ENCODE results near the gene PCCA. TPM values are rescaled to one million over a fixed set of nuclear protein-coding genes. Genes with fewer than 3 reads are reported as not detected.
"Not testable (repeated sequence)": the region's sequence is repeated elsewhere in the genome, so short reads cannot be mapped to it uniquely, and the experiment has no call there.

Gene PCCA
- polyA plus RNA-seq, 4 donors = 3.0 to 24.7 (median 14.8) TPM

DNA sequence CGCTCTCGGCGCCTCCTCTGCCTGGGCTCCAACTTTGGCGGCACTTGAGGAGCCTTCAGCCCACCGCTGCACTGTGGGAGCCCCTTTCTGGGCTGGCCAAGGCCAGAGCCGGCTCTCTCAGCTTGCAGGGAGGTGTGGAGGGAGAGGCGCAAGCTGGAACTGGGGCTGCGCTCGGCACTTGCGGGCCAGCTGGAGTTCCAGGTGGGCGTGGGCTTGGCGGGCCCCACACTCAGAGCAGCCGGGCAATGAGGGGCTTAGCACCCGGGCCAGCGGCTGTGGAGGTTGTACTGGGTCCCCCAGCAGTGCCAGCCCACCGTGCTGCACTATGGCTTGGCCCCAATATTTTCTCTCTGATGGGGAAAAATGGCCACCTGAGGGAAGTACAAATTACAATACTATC is 193.4 kb downstream of the PCCA start:
- H3K4me1 ChIP-seq (ENCODE audit: control insufficient read depth in 3 of 3, insufficient read depth in 2 of 3, low read depth in 1 of 3, low read length in 2 of 3); DNase-seq; H3K27ac ChIP-seq (ENCODE audit: low read depth in 1 of 3, low read length in 2 of 3); FAIRE-seq; H3K27me3 ChIP-seq (ENCODE audit: control insufficient read depth in 3 of 3, insufficient read depth in 3 of 3, low read length in 3 of 3); H3K36me3 ChIP-seq (ENCODE audit: control insufficient read depth in 3 of 3, insufficient read depth in 2 of 3, low read depth in 1 of 3, low read length in 3 of 3); H3K4me3 ChIP-seq (ENCODE audit: low read depth in 1 of 3, low read length in 3 of 3); H3K9me3 ChIP-seq (ENCODE audit: control insufficient read depth in 2 of 2, insufficient read depth in 1 of 2, low read depth in 1 of 2, low read length in 1 of 2): not testable (repeated sequence)
- whole genome bisulfite sequencing, 3 donors = 97 to 98% (median 98%) methylated on average over 16 of the region's 16 CpGs

DNA sequence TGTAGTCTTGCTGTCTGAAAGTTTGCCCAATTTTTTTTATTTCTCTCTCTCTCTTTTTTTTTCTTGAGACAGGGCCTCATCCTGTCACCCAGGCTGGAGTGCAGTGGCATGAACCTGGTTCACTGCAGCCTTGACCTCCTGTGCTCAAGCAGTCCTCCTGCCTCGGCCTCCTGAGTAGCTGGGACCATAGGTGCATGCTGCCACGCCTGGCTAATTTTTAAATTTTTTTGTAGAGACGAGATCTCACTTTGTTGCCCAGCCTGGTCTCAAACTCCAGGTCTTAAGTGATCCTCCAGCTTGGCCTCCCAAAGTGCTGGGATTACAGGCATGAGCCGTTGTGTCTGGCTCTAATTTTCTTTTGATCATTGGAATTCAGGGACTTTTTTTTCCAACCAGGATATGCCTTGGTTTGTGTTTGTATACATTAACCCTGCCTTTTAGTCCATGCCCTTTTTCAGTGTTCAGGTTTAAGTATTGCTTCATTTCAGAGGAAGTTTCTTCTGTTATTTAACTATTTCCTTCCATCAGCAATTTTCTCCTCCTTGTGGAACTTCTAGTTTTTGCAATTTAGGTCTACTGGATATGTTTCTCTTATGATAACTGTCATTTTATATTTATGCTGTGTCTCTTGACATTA is 201.4 kb downstream of the PCCA start:
- DNase-seq = no peak

DNA sequence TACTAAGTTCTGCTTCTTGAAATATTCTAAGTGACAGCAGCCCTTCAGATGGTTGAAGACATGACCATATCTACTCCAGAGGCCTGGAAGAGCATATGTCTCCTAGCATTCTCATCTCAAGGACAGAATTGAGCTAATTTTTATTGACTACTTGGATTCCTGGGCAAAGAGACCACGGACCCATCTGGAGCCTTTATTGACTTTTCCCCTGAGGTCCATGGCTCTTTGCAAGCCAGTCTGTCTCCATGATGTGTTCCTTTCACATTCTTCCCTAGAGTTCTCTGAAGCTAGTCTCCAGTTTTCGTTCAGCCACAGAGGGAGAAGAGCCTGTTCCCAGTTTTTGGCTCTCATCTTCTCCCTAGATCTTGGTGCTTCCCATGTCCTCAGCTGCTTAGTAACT is 202.7 kb downstream of the PCCA start:
- no peaks in the 10 kb centered on the region for H3K27me3 ChIP-seq (ENCODE audit: control insufficient read depth in 3 of 3, insufficient read depth in 3 of 3, low read length in 3 of 3)
- H3K4me3 ChIP-seq (ENCODE audit: low read depth in 1 of 3, low read length in 3 of 3) = no peak overlapping the region
- FAIRE-seq (no peak), DNase-seq (no peak)
- H3K4me1 ChIP-seq (ENCODE audit: control insufficient read depth in 3 of 3, insufficient read depth in 2 of 3, low read depth in 1 of 3, low read length in 2 of 3) = no peaks in the 10 kb centered on the region
- 82 to 97% (median 84%) methylated on average over 2 of the region's 2 CpGs for WGBS, 3 donors
- peaks cover 0 to 3% (median 0%) of the 10 kb centered on the region in 3 donors for H3K36me3 ChIP-seq (ENCODE audit: control insufficient read depth in 3 of 3, insufficient read depth in 2 of 3, low read depth in 1 of 3, low read length in 3 of 3)
- no peak overlapping the region for H3K27ac ChIP-seq (ENCODE audit: low read depth in 1 of 3, low read length in 2 of 3)
- no peaks in the 10 kb centered on the region for H3K9me3 ChIP-seq (ENCODE audit: control insufficient read depth in 2 of 2, insufficient read depth in 1 of 2, low read depth in 1 of 2, low read length in 1 of 2)

More for the DNA sequence above, 201.4 kb downstream of the PCCA start:
- H3K4me1 ChIP-seq (ENCODE audit: control insufficient read depth in 3 of 3, insufficient read depth in 2 of 3, low read depth in 1 of 3, low read length in 2 of 3) = no peaks in the 10 kb centered on the region
- no peak overlapping the region for H3K27ac ChIP-seq (ENCODE audit: low read depth in 1 of 3, low read length in 2 of 3)
- no peak for FAIRE-seq
- WGBS, 3 donors = 86 to 91% (median 88%) methylated on average over 4 of the region's 4 CpGs
- no peaks in the 10 kb centered on the region for H3K9me3 ChIP-seq (ENCODE audit: control insufficient read depth in 2 of 2, insufficient read depth in 1 of 2, low read depth in 1 of 2, low read length in 1 of 2)
- H3K36me3 ChIP-seq (ENCODE audit: control insufficient read depth in 3 of 3, insufficient read depth in 2 of 3, low read depth in 1 of 3, low read length in 3 of 3) = peaks cover 0 to 3% (median 0%) of the 10 kb centered on the region in 3 donors
- no peak overlapping the region for H3K4me3 ChIP-seq (ENCODE audit: low read depth in 1 of 3, low read length in 3 of 3)
- H3K27me3 ChIP-seq (ENCODE audit: control insufficient read depth in 3 of 3, insufficient read depth in 3 of 3, low read length in 3 of 3) = no peaks in the 10 kb centered on the region

DNA sequence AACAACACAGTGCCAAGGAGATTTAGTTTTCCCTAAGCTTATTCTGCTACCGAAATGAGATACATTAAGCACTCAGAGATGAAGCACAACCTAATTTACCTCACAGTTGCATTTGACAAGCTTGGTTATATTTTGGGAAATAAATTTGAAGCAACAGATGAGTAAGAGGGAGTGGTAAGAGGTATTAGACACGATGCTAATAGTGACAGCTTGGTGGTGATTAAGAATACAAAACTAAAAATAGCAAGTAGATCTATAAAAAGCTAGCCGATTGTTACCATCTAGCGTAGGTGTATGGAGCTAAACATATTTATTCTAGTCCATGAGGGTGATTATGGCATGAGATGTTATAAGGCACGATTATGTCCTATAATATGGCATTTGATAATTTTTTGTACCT is 208.5 kb downstream of the PCCA start:
- FAIRE-seq (no peak), DNase-seq (no peak)
- Histone ChIP-seq H3K4me1 (ENCODE audit: control insufficient read depth in 3 of 3, insufficient read depth in 2 of 3, low read depth in 1 of 3, low read length in 2 of 3) (no peaks in the 10 kb centered on the region), H3K36me3 (ENCODE audit: control insufficient read depth in 3 of 3, insufficient read depth in 2 of 3, low read depth in 1 of 3, low read length in 3 of 3) (no peaks in the 10 kb centered on the region), H3K27me3 (ENCODE audit: control insufficient read depth in 3 of 3, insufficient read depth in 3 of 3, low read length in 3 of 3) (no peaks in the 10 kb centered on the region), H3K27ac (ENCODE audit: low read depth in 1 of 3, low read length in 2 of 3) (no peak overlapping the region), H3K9me3 (ENCODE audit: control insufficient read depth in 2 of 2, insufficient read depth in 1 of 2, low read depth in 1 of 2, low read length in 1 of 2) (no peaks in the 10 kb centered on the region), H3K4me3 (ENCODE audit: low read depth in 1 of 3, low read length in 3 of 3) (no peak overlapping the region)
- 89 to 95% (median 93%) methylated on average over 5 of the region's 5 CpGs for WGBS, 3 donors

DNA sequence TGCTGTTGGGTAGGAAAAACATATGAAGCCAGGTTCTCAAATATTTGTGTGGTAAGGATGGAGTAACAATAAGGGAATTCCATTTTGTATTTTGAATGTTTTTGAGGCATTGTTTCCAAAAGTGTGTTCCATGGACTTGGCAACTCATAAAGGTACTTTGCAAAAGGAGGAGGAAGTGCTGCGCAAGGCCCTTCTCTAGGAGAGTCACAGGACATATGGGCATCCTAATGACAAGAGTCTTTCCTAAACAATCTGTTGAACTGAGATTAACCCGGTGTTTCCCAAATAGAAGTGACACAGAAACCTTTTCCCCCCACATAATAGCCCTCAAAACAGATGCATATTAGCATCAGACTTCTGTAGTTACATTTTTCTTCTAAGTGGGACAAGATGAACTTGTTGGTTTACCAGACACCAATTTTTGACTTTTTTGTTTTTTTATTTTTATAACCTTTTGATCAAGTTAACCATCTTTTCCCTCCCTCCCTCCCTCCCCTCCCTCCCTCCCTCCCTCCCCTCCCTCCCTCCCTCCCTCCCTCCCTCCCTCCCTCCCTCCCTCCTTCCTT is 209.3 kb downstream of the PCCA start:
- 86 to 92% (median 92%) methylated on average over 2 of the region's 2 CpGs for WGBS, 3 donors

DNA sequence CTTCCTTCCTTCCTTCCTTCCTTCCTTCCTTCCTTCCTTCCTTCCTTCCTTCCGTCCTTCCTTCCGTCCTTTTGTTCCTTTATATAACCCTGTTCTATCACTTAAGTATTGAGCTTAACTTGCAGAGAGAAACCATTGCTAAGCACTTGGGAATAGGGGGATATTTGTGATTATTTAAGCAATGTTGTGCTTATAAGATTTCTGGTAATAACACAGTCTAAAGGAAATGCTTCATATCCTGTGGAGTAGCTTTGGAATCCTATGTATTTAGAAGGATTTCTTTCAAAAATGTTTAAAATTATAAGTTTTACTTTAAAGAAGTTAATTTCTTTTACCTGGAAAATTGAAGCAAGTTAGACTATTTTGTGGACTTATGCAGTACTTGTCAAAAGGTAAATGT is 209.8 kb downstream of the PCCA start:
- Histone ChIP-seq H3K4me3 (ENCODE audit: low read depth in 1 of 3, low read length in 3 of 3) (no peak overlapping the region), H3K36me3 (ENCODE audit: control insufficient read depth in 3 of 3, insufficient read depth in 2 of 3, low read depth in 1 of 3, low read length in 3 of 3) (no peaks in the 10 kb centered on the region), H3K27ac (ENCODE audit: low read depth in 1 of 3, low read length in 2 of 3) (no peak overlapping the region), H3K9me3 (ENCODE audit: control insufficient read depth in 2 of 2, insufficient read depth in 1 of 2, low read depth in 1 of 2, low read length in 1 of 2) (no peaks in the 10 kb centered on the region), H3K4me1 (ENCODE audit: control insufficient read depth in 3 of 3, insufficient read depth in 2 of 3, low read depth in 1 of 3, low read length in 2 of 3) (no peaks in the 10 kb centered on the region), H3K27me3 (ENCODE audit: control insufficient read depth in 3 of 3, insufficient read depth in 3 of 3, low read length in 3 of 3) (no peaks in the 10 kb centered on the region)
- FAIRE-seq = no peak
- DNase-seq = no peak
- 71 to 83% methylated on average over 1 to 2 of the region's 2 CpGs; no CpG with 5 or more reads in 1 of the 3 donors for WGBS, 3 donors

More for the DNA sequence above, 209.3 kb downstream of the PCCA start:
- Histone ChIP-seq H3K36me3 (ENCODE audit: control insufficient read depth in 3 of 3, insufficient read depth in 2 of 3, low read depth in 1 of 3, low read length in 3 of 3) (no peaks in the 10 kb centered on the region), H3K27ac (ENCODE audit: low read depth in 1 of 3, low read length in 2 of 3) (no peak overlapping the region), H3K4me1 (ENCODE audit: control insufficient read depth in 3 of 3, insufficient read depth in 2 of 3, low read depth in 1 of 3, low read length in 2 of 3) (no peaks in the 10 kb centered on the region), H3K4me3 (ENCODE audit: low read depth in 1 of 3, low read length in 3 of 3) (no peak overlapping the region), H3K27me3 (ENCODE audit: control insufficient read depth in 3 of 3, insufficient read depth in 3 of 3, low read length in 3 of 3) (no peaks in the 10 kb centered on the region), H3K9me3 (ENCODE audit: control insufficient read depth in 2 of 2, insufficient read depth in 1 of 2, low read depth in 1 of 2, low read length in 1 of 2) (no peaks in the 10 kb centered on the region)
- DNase-seq (no peak), FAIRE-seq (no peak)

DNA sequence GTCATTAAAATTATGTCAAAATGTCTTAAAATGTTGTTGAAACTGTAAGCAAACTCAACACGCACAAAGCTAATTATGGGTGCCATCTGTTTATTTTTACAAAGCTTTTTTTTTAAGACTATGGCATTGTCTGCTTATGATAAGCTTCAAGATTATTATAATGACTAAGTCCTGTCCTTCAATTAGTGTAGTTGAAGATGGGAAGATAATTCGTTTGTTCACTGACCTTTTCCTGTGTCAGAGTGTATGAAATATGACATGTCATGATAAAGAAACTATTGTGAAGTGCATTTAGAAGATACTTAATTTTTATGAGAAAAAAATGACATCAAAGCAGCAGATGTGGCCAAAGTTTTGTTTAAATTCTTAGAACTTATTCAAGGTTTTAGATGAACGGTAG is 211.3 kb downstream of the PCCA start:
- no peak for DNase-seq
- Histone ChIP-seq H3K9me3 (ENCODE audit: control insufficient read depth in 2 of 2, insufficient read depth in 1 of 2, low read depth in 1 of 2, low read length in 1 of 2) (no peaks in the 10 kb centered on the region), H3K36me3 (ENCODE audit: control insufficient read depth in 3 of 3, insufficient read depth in 2 of 3, low read depth in 1 of 3, low read length in 3 of 3) (no peaks in the 10 kb centered on the region), H3K27ac (ENCODE audit: low read depth in 1 of 3, low read length in 2 of 3) (no peak overlapping the region), H3K4me3 (ENCODE audit: low read depth in 1 of 3, low read length in 3 of 3) (no peak overlapping the region), H3K27me3 (ENCODE audit: control insufficient read depth in 3 of 3, insufficient read depth in 3 of 3, low read length in 3 of 3) (no peaks in the 10 kb centered on the region), H3K4me1 (ENCODE audit: control insufficient read depth in 3 of 3, insufficient read depth in 2 of 3, low read depth in 1 of 3, low read length in 2 of 3) (no peaks in the 10 kb centered on the region)
- peak; percentile 39 for FAIRE-seq
- WGBS, 3 donors = 81% methylated on average over 3 of the region's 3 CpGs

DNA sequence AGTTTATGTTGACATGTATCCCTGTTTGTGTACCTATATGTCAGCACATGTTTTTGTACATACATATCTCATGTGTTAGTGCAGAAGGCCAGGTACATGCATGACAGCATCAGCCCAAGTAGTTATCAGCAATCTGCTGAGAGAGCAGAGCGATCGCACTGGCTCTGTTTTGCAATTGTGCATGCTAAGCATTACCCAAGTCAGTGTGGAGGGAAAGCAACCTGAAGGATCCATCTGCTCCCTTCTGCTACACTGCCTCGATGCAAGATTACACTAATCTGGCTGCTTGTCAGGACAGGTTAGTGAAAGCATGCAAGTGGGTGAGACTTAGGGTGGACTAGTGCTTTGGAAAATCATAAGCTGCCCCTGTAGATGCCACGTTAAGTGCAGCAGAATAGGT is 211.8 kb downstream of the PCCA start:
- H3K4me1 ChIP-seq (ENCODE audit: control insufficient read depth in 3 of 3, insufficient read depth in 2 of 3, low read depth in 1 of 3, low read length in 2 of 3) = no peaks in the 10 kb centered on the region
- H3K9me3 ChIP-seq (ENCODE audit: control insufficient read depth in 2 of 2, insufficient read depth in 1 of 2, low read depth in 1 of 2, low read length in 1 of 2) = no peaks in the 10 kb centered on the region
- no peak overlapping the region for H3K27ac ChIP-seq (ENCODE audit: low read depth in 1 of 3, low read length in 2 of 3)
- 92 to 96% (median 93%) methylated on average over 4 of the region's 4 CpGs for WGBS, 3 donors
- H3K4me3 ChIP-seq (ENCODE audit: low read depth in 1 of 3, low read length in 3 of 3) = no peak overlapping the region
- no peaks in the 10 kb centered on the region for H3K27me3 ChIP-seq (ENCODE audit: control insufficient read depth in 3 of 3, insufficient read depth in 3 of 3, low read length in 3 of 3)
- H3K36me3 ChIP-seq (ENCODE audit: control insufficient read depth in 3 of 3, insufficient read depth in 2 of 3, low read depth in 1 of 3, low read length in 3 of 3) = no peaks in the 10 kb centered on the region
- no peak for DNase-seq
- FAIRE-seq = no peak

DNA sequence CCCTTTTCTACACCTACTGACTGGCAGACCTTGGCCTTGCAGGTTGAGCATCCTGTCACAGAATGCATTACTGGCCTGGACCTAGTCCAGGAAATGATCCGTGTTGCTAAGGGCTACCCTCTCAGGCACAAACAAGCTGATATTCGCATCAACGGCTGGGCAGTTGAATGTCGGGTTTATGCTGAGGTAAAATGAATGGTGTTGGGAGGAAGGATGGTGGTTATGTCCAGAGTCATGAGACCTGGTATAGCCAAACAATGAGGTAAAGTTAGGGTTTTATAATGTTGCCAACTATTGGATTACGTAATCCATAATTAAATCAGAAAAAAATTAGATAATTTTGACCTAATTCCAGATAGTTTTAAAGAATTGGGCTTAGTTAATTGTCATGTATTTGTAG is 212.5 kb downstream of the PCCA start:
- no peaks in the 10 kb centered on the region for H3K4me1 ChIP-seq (ENCODE audit: control insufficient read depth in 3 of 3, insufficient read depth in 2 of 3, low read depth in 1 of 3, low read length in 2 of 3)
- no peaks in the 10 kb centered on the region for H3K9me3 ChIP-seq (ENCODE audit: control insufficient read depth in 2 of 2, insufficient read depth in 1 of 2, low read depth in 1 of 2, low read length in 1 of 2)
- peak in 1 of 2 donors; percentile 1 for DNase-seq
- no peak overlapping the region for H3K4me3 ChIP-seq (ENCODE audit: low read depth in 1 of 3, low read length in 3 of 3)
- H3K36me3 ChIP-seq (ENCODE audit: control insufficient read depth in 3 of 3, insufficient read depth in 2 of 3, low read depth in 1 of 3, low read length in 3 of 3) = no peaks in the 10 kb centered on the region
- no peak for FAIRE-seq
- no peak overlapping the region for H3K27ac ChIP-seq (ENCODE audit: low read depth in 1 of 3, low read length in 2 of 3)
- no peaks in the 10 kb centered on the region for H3K27me3 ChIP-seq (ENCODE audit: control insufficient read depth in 3 of 3, insufficient read depth in 3 of 3, low read length in 3 of 3)
- 80 to 90% (median 84%) methylated on average over 5 of the region's 5 CpGs for WGBS, 3 donors

Measured in small intestine (tissue), 7 donors.